Adrenal gland (tissue), 5 donors: Measurements from ENCODE around the gene ARL3.

Source experiments
- CTCF ChIP-seq, 6 experiments: fragments of 450-650 bp in 4 of 6; fragments of 200-600 bp in 2 of 6; sonication (generic) in 1 of 6; IDR thresholded peaks; 1 replicate in 5 of 6; 2 replicates in 1 of 6; pipeline versions ENCODE4 v1.5.1 to v1.8.0; 2016 to 2021; ENCODE audit warnings: antibody characterized with exemption in 6 of 6, mild to moderate bottlenecking in 2 of 6, moderate library complexity in 1 of 6
- POLR2A ChIP-seq, 2 donors: fragments of 450-650 bp; IDR thresholded peaks; one replicate each; pipeline ENCODE4 v1.6.1; 2017; ENCODE audit warnings: antibody characterized with exemption in 2 of 2, mild to moderate bottlenecking in 2 of 2, moderate library complexity in 1 of 2
- donor health status: DM: no; HTN: no; CAD: no.

GRCh38 chr10:102758240-102758932, 44.2 kb upstream of the ARL3 start:
- TF ChIP-seq CTCF (IDR thresholded peaks at IDR 0.05) = no peak
- no peak for TF ChIP-seq POLR2A (IDR thresholded peaks at IDR 0.05)
